ENCODE data around the gene ALDOB.

ALDOB gene

GRCh38 chr9:101455656-101456240, 20.2 kb upstream of the ALDOB start:
- TF ChIP-seq SIN3A (IDR thresholded peaks at IDR 0.05; ENCODE audit: borderline replicate concordance, insufficient read depth, low read length), result no peak
- no peak for TF ChIP-seq FOXP2 (optimal IDR thresholded peaks at IDR 0.05; ENCODE audit: borderline replicate concordance, extremely low read depth, extremely low read length, insufficient read depth)
- TF ChIP-seq REST (IDR thresholded peaks at IDR 0.05; ENCODE audit: insufficient read depth in 1 of 2, low read depth in 2 of 2, low read length in 2 of 2), result no peak
- no peak for TF ChIP-seq TAF1 (IDR thresholded peaks at IDR 0.05; ENCODE audit: borderline replicate concordance, insufficient read depth, low read length)
- TF ChIP-seq POLR2AphosphoS5 (IDR thresholded peaks at IDR 0.05; ENCODE audit: low read depth, low read length), result no peak

- TF ChIP-seq SIN3A (IDR thresholded peaks at IDR 0.05; ENCODE audit: borderline replicate concordance, insufficient read depth, low read length) (no peak), POLR2AphosphoS5 (IDR thresholded peaks at IDR 0.05; ENCODE audit: low read depth, low read length) (no peak), REST (IDR thresholded peaks at IDR 0.05; ENCODE audit: insufficient read depth in 1 of 2, low read depth in 2 of 2, low read length in 2 of 2) (no peak), FOXP2 (optimal IDR thresholded peaks at IDR 0.05; ENCODE audit: borderline replicate concordance, extremely low read depth, extremely low read length, insufficient read depth) (no peak), TAF1 (IDR thresholded peaks at IDR 0.05; ENCODE audit: borderline replicate concordance, insufficient read depth, low read length) (no peak)
These were observed 18.4 kb upstream of the ALDOB start for GRCh38 chr9:101453776-101454570.

- TF ChIP-seq REST (IDR thresholded peaks at IDR 0.05; ENCODE audit: insufficient read depth in 1 of 2, low read depth in 2 of 2, low read length in 2 of 2), result no peak
- no peak for TF ChIP-seq POLR2AphosphoS5 (IDR thresholded peaks at IDR 0.05; ENCODE audit: low read depth, low read length)
- no peak for TF ChIP-seq FOXP2 (optimal IDR thresholded peaks at IDR 0.05; ENCODE audit: borderline replicate concordance, extremely low read depth, extremely low read length, insufficient read depth)
- no peak for TF ChIP-seq SIN3A (IDR thresholded peaks at IDR 0.05; ENCODE audit: borderline replicate concordance, insufficient read depth, low read length)
- TF ChIP-seq TAF1 (IDR thresholded peaks at IDR 0.05; ENCODE audit: borderline replicate concordance, insufficient read depth, low read length), result no peak
These were observed 15.9 kb upstream of the ALDOB start for GRCh38 chr9:101451498-101451897.

GRCh38 chr9:101450931-101451330, 15.4 kb upstream of the ALDOB start:
- no peak for TF ChIP-seq TAF1 (IDR thresholded peaks at IDR 0.05; ENCODE audit: borderline replicate concordance, insufficient read depth, low read length)
- TF ChIP-seq REST (IDR thresholded peaks at IDR 0.05; ENCODE audit: insufficient read depth in 1 of 2, low read depth in 2 of 2, low read length in 2 of 2), result no peak
- no peak for TF ChIP-seq SIN3A (IDR thresholded peaks at IDR 0.05; ENCODE audit: borderline replicate concordance, insufficient read depth, low read length)
- no peak for TF ChIP-seq FOXP2 (optimal IDR thresholded peaks at IDR 0.05; ENCODE audit: borderline replicate concordance, extremely low read depth, extremely low read length, insufficient read depth)
- TF ChIP-seq POLR2AphosphoS5 (IDR thresholded peaks at IDR 0.05; ENCODE audit: low read depth, low read length), result no peak
